Esophagus squamous epithelium (tissue), 5 donors: ENCODE data around the gene UVSSA. TPM values are rescaled to one million over a fixed set of nuclear protein-coding genes. Genes with fewer than 3 reads are reported as not detected.

Source experiments
- DNase-seq: peaks from one replicate; lab custom pipeline; 2025; lab: John Stamatoyannopoulos, UW
- H3K27ac ChIP-seq, 4 donors: fragments of 200-600 bp; sonication (generic); one replicate each; pipeline ENCODE4 v1.5.1; 2016 to 2019; ENCODE audit warnings: mild to moderate bottlenecking in 1 of 4
- H3K27me3 ChIP-seq, 4 donors: fragments of 200-600 bp; sonication (generic); 1 replicate in 3 of 4; 2 replicates in 1 of 4; pipeline versions ENCODE4 v1.5.1 to v1.6.0; 2017 to 2021; ENCODE audit warnings: antibody characterized with exemption in 1 of 4
- H3K36me3 ChIP-seq, 3 donors: fragments of 200-600 bp; sonication (generic); one replicate each; pipeline ENCODE4 v1.5.1; 2016 to 2019
- H3K4me1 ChIP-seq, 3 donors: fragments of 200-600 bp; sonication (generic); one replicate each; pipeline ENCODE4 v1.5.1; 2017 to 2019
- H3K4me3 ChIP-seq, 4 donors: fragments of 200-600 bp; sonication (generic); 1 replicate in 3 of 4; 2 replicates in 1 of 4; pipeline ENCODE4 v1.5.1; 2016 to 2019; ENCODE audit warnings: mild to moderate bottlenecking in 2 of 4, moderate library complexity in 1 of 4
- H3K9me3 ChIP-seq, 3 donors: fragments of 200-600 bp; sonication (generic); one replicate each; pipeline ENCODE4 v1.5.1; 2016 to 2019
- CTCF ChIP-seq, 6 experiments: fragments of 450-650 bp in 4 of 6; fragments of 200-600 bp in 2 of 6; sonication (generic) in 2 of 6; IDR thresholded peaks; one replicate each; pipeline ENCODE4 v1.5.1; 2016 to 2019; ENCODE audit warnings: antibody characterized with exemption in 6 of 6, mild to moderate bottlenecking in 4 of 6, moderate library complexity in 4 of 6
- POLR2A ChIP-seq, 4 donors: fragments of 450-650 bp; IDR thresholded peaks; one replicate each; pipeline ENCODE4 v1.6.1; 2017; ENCODE audit warnings: antibody characterized with exemption in 4 of 4, mild to moderate bottlenecking in 4 of 4, moderate library complexity in 3 of 4
- WGBS, 2 donors: methylation state at CpG; one replicate each; pipeline ENCODE4 v1.1.5; 2018; 5-methylcytosine and 5-hydroxymethylcytosine counted together
- intact Hi-C: fragments of 100-400 bp; cut with DNase I; formaldehyde crosslinking; loops from one replicate; pipeline ENCODE4 v1.15.0; 2022
- total RNA-seq, 4 donors: library from RNA; depleted of rRNA; stranded (reverse); fragments of >200 nt; gene quantifications; one replicate each; pipeline ENCODE4 v1.1.0, GENCODE V29; 2016
- donor health status: DM: yes; HTN: yes; CAD: no.

UVSSA gene
- total RNA-seq, 4 donors from 2014 or later = 7.2 to 12.8 (median 11.5) TPM

- no peaks in the 10 kb centered on the region for H3K9me3 ChIP-seq
- 84 to 86% methylated on average over 10 to 12 of the region's 36 CpGs for WGBS, 2 donors
- intact Hi-C loops = loop anchor here (5.0 to 10.0 kb wide), 2 partner anchors 222 to 270 kb away; no protein-coding TSS in a partner anchor
- peaks cover 3 to 25% (median 4%) of the 10 kb centered on the region in 3 donors for H3K4me1 ChIP-seq
- no peak overlapping the region for H3K4me3 ChIP-seq
- H3K27ac ChIP-seq = no peak overlapping the region
- TF ChIP-seq CTCF (IDR thresholded peaks at IDR 0.05) (no peak), POLR2A (IDR thresholded peaks at IDR 0.05) (no peak)
- peaks cover 13 to 89% (median 22%) of the 10 kb centered on the region in 3 donors for H3K36me3 ChIP-seq
- no peak for DNase-seq
- H3K27me3 ChIP-seq = no peaks in the 10 kb centered on the region
Observed at GRCh38 chr4:1354136-1354982, 7.4 kb downstream of the UVSSA start.

- intact Hi-C loops = loop anchor here (5.0 to 10.0 kb wide), 2 partner anchors 223 to 270 kb away; no protein-coding TSS in a partner anchor
- no peak for TF ChIP-seq CTCF (IDR thresholded peaks at IDR 0.05)
- TF ChIP-seq POLR2A (IDR thresholded peaks at IDR 0.05) = no peak
- no peak for DNase-seq
- Histone ChIP-seq H3K4me1 (peaks cover 3 to 19% (median 4%) of the 10 kb centered on the region in 3 donors), H3K4me3 (no peak overlapping the region), H3K9me3 (no peaks in the 10 kb centered on the region), H3K27me3 (no peaks in the 10 kb centered on the region), H3K27ac (no peak overlapping the region), H3K36me3 (peaks cover 13 to 89% (median 22%) of the 10 kb centered on the region in 3 donors)
- 86 to 89% methylated on average over 6 to 11 of the region's 18 CpGs for WGBS, 2 donors
Observed at GRCh38 chr4:1354983-1355275, 7.9 kb downstream of the UVSSA start.

DNA sequence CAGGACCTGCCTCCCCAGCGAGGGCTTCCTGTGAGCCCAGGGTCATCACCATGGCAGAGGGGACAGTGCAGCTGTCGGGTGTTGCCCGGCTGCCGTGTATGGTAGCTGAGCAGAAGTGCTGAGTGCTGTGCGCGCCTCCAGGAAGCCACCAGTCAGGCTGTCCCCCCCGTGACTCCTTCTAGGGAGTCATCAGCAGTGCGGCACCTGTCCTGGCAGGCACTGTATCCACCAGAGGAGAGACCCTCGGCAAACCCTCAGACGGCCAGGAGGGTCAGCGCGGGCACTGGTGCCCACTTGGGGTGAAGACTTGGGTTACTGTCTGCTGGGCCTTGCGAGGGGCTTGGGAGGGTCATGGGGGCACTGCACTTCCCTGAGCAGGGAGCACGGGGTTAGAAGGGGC, 8.4 kb downstream of the UVSSA start:
- no peak for TF ChIP-seq POLR2A (IDR thresholded peaks at IDR 0.05)
- no peak for TF ChIP-seq CTCF (IDR thresholded peaks at IDR 0.05)
- Histone ChIP-seq H3K36me3 (peaks cover 13 to 89% (median 22%) of the 10 kb centered on the region in 3 donors), H3K27me3 (no peaks in the 10 kb centered on the region), H3K27ac (no peak overlapping the region), H3K4me1 (peaks cover 3 to 15% (median 4%) of the 10 kb centered on the region in 3 donors), H3K4me3 (no peak overlapping the region), H3K9me3 (no peaks in the 10 kb centered on the region)
- DNase-seq = no peak
- WGBS, 2 donors = 60 to 100% methylated on average over 1 of the region's 14 CpGs
- intact Hi-C loops = loop anchor here (10.0 kb wide), 1 partner anchor 269 kb away; no protein-coding TSS in a partner anchor

- TF ChIP-seq CTCF (IDR thresholded peaks at IDR 0.05) (peak; percentile 52 to 75 (median 66)), POLR2A (IDR thresholded peaks at IDR 0.05) (no peak)
- intact Hi-C loops = loop anchor here (10.0 kb wide), 1 partner anchor 268 kb away; no protein-coding TSS in a partner anchor
- WGBS, 2 donors = 63 to 92% methylated on average over 5 to 15 of the region's 28 CpGs
- H3K36me3 ChIP-seq = peaks cover 13 to 93% (median 22%) of the 10 kb centered on the region in 3 donors
- H3K4me1 ChIP-seq = peaks cover 3 to 14% (median 4%) of the 10 kb centered on the region in 3 donors
- no peak for DNase-seq
- H3K27ac ChIP-seq = no peak overlapping the region
- no peaks in the 10 kb centered on the region for H3K9me3 ChIP-seq
- H3K27me3 ChIP-seq = no peaks in the 10 kb centered on the region
- no peak overlapping the region for H3K4me3 ChIP-seq
Observed at GRCh38 chr4:1356181-1356998, 9.4 kb downstream of the UVSSA start.
